Activated CD8-positive, alpha-beta memory T cell treated with anti-CD3 and anti-CD28 coated beads, Interleukin-2, amount 50 U/mL, for 48 hours (primary cell): ENCODE measurements around the gene RPE.

ENCODE experiments used
- DNase-seq: peaks from one replicate; pipeline ENCODE4 v3.0.0-alpha.2; 2020

Gene RPE

DNA sequence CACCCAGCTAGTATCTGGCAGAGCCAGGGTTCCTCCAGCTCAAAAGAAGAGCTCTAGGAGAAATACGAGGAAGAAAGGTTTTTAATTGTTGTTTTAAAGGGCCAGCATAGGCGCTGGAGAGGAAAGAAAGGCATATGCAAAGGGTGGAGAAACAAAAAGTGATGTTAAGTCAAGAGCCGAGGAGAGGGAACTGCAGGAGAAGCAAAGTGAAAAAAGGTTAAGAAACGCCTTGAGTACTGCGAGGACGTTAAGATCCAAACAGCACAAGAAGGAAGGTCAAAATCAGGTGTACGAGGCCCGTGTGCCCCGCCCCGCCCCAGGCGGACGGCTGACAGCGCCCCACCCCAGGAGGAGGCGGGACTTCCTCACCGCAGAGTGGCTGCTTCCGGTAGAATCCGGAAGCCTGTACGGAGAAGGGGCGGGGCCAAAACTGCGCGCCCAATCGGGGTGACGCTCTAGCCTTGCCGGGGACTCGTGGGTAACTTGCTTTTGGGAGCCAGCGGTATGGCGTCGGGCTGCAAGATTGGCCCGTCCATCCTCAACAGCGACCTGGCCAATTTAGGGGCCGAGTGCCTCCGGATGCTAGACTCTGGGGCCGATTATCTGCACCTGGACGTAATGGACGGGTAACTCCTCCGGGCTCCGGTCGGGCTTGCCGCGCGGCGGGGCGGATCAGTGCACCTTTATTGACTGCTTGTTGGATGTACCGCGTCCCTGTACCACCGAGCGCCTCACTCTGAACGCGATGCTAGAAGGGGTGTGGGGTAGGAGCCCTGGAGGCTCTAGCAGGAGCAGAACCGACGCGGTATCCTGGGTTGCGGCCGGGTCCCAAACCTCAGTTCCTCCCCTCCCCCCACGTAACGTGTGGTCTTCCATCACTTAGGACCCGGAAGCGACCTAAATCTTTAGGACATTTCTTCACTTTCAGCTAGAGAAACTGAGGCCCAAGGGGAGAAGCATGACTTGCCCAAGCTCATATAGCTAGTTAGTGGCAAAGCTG, at the start of gene RPE:
Gene RPE, plus strand, starts transcription at position 481 of the 1,000 bp plus-strand sequence. Its CDS starts 24 bp downstream, at position 505.
- DNase-seq = peak; percentile 98

DNA sequence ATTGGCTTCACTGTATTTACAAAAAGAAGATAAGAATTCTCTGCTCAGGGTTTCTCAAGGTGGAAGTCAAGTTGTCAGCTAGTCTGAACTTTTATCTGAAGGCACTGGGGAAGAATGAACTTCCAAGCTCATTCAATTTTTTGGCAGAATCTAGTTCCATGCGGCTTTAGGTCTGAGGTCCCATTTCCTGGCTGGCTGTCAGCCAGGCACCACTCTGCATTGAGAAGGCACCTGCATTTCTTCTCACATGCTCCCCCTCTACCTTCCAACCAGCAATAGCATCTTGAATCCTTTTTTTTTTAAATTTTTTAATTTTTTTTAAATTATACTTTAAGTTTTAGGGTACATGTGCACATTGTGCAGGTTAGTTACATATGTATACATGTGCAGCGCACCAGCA, 46.2 kb upstream of the RPE start:
- DNase-seq = no peak

DNA sequence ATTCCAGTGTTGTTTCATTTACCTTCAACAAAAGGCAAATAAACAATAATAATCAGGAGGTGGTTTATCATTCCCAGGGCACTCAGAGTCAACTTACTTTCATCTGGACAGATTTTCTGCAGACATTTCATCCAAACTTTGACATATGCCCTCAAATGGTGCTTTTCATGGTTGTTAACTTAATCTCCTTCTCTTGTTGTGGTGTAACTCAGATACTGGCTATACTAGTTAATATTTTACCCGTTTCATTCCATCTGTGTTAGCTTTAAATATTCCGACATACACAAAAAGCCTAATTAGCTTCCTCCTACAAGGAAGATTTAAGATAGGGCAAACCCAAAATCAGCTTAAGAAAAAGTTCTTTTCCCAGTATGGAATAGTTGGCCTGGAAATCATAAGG, 44.4 kb upstream of the RPE start:
- DNase-seq = no peak

DNA sequence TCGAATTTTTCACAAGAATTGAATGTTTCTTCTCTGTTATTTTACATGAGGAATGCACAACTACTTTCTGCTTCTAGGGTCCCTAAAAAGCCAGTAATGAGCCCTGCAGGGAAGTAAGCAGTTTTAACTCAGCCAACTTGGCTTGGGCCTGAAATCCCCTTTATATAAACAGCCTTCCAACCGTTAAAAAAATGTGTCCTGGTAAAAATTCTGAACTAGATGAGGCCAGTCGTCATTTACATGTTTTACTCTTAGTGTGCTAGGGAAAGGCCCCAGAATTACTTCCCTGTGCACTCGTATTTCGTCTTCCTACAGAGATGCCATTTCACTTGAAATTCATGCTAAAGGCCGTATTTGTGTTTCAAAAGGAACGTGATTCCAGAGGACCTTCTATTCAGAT, 42.4 kb upstream of the RPE start:
- DNase-seq = no peak

DNA sequence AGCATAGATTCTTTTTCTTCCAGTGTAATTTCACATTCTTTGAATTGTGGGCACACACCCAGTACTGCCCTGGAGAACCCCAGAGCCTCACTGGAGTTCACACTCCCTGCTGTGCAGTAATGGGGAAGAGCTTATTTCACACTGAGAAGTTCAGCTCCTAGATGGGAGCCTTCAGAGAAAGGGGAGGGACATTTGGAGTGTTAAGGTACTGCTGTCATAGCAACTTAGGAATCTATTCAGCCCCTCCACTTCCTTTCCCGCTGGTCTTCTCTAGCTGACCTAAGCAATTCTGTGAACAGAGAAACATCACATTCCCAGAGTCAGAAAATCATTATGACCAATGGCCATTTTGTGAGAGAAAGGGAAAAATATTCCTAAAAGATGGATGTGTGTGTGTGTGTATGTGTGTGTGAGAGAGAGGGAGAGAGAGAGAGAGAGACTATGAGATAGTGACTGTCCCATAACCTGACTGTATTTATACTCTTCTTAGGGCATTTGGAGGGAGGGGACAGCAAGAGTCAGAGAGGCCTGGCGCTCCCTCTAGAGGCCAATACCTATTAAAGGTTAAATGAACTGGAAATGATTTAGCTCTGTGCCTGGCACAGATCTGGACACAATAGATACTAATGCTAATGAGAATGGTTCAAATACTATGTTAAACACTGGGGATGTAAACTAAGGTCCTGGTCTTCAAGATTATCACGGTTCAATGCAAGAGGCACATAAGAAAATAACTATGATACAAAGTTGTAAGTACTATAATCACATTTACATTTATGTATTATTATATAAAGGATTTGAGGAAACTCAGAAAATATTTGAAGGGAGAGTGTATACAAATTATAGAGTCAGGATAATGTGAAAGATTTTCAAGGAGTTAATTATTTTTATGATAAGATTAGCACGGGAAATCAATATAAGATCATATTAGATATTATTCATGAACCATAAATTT, 41.5 kb upstream of the RPE start:
- peak; percentile 55 for DNase-seq

DNA sequence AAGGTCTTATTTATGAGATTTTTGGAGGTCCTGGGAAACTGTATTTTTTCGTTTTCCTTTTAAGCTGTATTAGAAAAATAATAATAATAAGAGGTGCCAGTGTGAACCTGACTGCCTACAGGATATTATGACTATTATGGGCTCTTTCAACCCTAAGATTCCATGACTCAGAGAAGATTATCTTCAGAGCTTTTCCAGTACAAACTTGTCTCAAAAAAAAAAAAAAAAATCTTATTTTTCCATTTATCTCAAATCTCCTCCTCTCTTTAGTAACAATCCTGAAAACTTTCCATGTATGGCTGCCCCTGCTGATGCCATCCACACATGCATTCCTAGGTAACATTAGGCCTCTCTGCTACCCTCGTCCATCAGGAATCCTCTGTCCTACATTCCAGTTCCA, 36.7 kb upstream of the RPE start:
- DNase-seq = no peak

GRCh38 chr2:209969692-209970091, 32.7 kb upstream of the RPE start:
- DNase-seq = no peak

- DNase-seq = no peak
These were observed 32.2 kb upstream of the RPE start for GRCh38 chr2:209970271-209970670.

DNA sequence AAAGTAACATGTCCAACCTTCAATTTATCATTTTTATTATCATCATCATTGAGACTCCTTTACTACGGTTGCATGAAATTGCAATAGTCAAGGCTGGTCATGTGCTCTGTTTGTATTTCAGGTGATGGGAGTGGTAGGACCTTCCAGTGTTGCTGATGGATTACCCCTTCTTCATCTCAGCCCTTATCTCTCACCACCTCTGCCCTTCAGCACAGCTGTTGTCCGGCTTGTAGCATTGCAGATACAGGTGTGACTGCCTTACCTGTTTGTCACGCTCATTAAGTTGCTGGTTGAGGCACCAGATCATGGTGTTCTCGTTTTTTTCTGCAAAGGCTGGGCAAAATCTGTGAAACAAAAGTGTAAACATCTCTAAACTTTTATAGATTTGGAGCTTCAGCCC, 31.7 kb upstream of the RPE start:
- no peak for DNase-seq

GRCh38 chr2:209973328-209973727, 29.1 kb upstream of the RPE start:
- DNase-seq = no peak

GRCh38 chr2:209974576-209974975, 27.9 kb upstream of the RPE start:
- DNase-seq = no peak

DNA sequence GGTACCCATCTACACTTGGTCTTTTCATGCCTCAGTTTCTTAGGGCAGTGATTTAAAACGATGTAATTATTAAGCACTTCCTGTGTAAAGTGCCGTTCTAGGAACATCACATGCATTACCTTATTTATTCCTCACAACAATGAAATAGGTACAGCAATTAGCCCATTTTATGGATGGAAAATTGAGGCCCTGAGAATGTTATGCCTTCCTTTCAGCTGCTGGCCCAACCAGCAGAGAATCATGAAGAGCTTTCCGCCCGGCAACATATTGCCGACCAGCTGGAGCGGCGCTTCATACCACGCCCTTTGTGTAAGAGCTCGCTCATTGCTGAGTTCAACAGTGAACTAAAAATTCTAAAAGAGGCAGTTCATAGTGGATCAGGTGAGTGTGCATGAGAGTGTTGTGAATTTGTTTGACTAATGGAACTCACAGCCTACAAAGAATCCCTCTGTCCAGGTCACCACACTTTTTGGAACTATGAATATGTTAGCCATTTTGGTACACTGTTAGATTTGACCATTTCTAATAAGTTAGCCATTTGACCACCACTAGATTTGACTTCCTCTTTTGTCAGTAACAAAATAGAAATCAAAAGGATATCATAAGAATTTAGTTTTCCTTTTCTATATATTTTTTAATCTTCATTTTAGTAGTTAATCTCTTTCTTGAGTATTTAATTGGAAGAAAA, 25.6 kb upstream of the RPE start:
- no peak for DNase-seq

DNA sequence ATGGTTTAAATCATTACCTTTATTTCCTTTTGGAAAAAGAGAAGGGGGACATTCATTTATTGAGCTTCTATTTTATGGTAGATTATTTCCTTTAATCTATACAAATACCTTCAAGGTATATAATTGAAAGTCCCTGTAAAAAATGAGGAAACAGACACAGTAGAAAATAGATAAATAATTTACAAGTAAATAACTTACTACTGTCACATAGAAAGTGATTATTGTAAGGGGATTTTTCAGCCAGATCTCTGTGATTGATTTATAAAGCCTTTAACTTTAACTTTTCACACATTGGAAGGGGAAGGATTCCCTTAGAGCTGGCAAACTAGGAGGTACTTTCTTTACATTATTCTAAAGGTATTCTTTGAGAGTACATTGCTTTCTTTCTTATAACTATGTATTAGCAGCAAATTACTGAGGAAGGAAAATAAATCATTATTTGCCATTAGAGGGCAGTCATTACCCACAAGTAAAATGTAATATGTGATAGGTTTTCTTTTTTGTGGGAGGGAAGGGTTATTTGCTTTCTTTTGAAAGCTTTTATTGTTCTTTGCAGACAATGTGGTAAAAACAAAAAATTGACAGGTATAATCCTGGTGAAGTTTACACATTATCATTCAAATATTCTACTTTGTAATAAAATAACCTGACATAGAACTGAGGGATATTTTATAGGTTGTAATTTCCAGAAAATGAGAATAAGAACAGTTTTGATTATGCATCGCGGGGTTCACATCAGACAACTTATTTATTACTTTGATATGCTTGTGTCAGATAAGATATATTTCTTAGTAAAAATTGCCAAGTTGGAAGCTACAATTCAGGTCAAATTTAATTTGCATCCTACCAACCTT, 24.8 kb upstream of the RPE start:
- DNase-seq = no peak

DNA sequence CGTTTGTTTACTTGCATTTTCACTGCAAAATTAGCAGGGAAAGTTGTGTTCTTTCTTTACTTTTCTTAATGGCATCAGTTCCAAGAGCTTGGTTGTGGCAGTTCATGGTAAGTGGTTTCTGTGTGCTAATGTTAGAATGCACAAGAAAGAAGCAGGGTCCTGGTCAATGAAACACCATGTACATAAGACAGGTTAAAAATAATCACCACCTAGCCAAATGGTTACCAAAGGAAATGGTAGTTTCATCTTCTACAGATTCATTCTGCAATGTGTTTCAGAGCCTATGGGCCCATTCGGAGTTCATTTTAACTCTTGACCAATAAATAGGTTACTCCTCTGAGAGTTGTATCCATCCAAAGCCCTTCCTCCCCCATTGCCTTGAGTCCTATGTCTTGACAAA, 18.1 kb upstream of the RPE start:
- DNase-seq = no peak

DNA sequence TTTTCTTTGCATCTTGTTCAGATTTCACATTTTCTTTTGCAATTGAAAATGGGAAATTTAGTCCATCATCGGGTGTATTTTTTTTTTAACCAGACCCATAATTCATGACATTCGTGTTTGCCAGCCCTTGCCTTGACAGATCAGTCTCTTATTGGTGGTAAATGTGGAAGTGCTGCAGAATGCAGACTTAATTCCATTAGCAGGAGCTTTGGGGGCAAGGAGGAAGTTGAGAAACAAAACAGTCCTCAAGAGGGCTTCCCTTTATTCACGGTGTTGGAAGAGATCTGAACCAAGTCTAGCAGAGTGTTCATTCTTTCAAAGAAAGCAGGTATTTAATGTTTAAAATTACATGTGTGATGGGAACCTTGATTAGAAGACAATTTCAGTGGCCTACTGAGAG, 16.6 kb upstream of the RPE start:
- no peak for DNase-seq

DNA sequence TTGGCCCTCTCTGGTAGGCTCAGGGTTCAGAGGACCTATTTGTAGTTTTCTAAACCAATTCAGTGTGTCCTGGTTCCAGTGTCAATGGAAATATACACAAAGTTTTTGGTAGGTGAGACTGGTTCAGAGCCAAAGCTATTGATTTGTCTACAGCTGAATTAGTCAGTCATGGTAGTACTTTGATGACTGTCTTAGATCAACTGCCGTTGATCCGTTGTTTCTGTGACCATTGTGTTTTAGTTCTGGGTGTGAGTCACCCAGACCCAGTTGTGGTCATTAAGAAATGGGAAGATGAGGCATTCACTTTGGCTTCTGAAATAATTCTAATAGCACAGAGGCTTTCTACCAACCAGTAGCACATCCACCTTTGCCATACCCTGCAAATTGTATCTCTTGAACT, 16.0 kb upstream of the RPE start:
- no peak for DNase-seq

DNA sequence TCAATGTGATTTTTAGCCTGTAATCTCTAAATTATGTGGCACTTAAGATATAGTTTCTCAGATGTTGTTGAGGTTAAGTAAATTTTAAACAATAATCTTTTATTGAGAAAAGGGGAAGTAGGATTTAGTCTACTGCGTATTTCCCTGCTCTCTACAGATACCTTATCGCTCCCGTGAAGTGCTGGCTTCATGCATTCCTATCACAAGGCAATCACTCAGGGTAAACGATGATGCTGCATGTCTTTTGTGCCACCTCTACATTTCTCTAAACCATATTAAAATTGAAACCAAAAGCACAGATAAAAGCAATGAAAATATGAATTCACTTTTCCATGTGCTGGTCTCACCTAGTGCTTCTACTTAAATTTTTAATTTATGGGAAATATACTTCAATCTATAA, 14.4 kb upstream of the RPE start:
- DNase-seq = no peak

- no peak for DNase-seq
These were observed 11.6 kb upstream of the RPE start for GRCh38 chr2:209990838-209991237.

GRCh38 chr2:209993968-209994367, 8.5 kb upstream of the RPE start:
- no peak for DNase-seq

DNA sequence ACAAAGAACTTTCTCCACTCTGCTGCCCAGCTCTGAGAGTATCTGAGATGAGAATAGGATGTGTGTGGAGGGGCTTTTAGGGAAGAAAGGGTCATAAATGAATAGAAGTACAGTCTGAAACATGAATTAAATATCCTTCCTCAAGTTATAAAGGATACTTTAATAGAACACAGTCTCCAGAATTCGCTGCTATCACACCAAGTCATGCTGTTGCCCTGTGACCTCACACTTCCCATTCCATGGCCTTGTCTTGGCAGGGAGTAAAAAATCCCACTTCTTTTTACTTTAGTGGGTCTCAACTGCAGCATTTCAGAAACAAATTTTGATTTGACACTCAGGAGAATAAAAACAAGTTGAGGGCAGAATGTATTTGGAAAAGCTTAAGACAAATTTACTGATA, 3.8 kb upstream of the RPE start:
- DNase-seq = no peak

GRCh38 chr2:210000464-210001324, 1.7 kb upstream of the RPE start:
- no peak for DNase-seq
